ENCODE results near the gene PER2.

PER2 gene

DNA sequence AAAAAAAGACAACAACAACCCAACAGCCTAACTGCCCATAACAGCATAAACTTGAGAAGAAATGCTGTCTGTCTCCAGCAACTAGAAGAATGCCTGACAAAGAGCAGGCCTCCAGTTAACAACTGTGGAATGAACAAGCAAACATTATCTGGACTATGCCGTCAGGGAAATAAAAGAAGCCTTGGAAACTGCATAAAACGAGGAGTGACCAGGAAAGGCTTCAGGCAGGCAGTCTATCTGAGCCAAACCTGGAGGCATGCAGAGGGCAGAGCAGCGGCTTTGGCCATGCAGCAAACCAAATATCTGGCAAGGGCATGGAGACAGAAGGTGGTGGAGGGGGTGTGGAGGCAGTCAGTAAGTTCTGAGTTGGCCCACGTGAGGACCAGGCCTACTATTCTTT lies 59.7 kb downstream of the PER2 start:
- no peak for DNase-seq

DNA sequence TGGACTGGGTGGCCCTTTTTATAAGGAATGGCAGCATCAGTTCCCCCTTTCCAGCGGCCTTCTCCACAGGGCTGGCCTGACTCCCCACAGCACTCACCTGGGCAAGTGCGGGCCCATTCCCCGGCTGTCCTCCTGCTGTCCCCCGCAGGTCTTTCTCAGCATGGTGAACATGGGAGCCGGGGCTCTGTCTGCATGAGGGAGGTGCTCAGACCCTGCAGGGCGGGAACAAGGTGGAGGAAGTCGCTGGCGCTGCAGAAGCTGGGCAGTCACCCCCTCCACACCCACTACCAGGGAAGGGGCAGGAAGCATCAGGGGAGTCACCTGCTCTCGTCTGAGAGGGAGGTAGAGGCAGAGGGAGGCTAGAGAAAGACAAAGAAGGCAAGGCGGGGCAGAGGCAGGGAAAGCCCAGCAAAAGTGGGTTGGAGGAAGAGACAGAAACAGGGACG lies 60.8 kb downstream of the PER2 start:
- no peak for DNase-seq

DNA sequence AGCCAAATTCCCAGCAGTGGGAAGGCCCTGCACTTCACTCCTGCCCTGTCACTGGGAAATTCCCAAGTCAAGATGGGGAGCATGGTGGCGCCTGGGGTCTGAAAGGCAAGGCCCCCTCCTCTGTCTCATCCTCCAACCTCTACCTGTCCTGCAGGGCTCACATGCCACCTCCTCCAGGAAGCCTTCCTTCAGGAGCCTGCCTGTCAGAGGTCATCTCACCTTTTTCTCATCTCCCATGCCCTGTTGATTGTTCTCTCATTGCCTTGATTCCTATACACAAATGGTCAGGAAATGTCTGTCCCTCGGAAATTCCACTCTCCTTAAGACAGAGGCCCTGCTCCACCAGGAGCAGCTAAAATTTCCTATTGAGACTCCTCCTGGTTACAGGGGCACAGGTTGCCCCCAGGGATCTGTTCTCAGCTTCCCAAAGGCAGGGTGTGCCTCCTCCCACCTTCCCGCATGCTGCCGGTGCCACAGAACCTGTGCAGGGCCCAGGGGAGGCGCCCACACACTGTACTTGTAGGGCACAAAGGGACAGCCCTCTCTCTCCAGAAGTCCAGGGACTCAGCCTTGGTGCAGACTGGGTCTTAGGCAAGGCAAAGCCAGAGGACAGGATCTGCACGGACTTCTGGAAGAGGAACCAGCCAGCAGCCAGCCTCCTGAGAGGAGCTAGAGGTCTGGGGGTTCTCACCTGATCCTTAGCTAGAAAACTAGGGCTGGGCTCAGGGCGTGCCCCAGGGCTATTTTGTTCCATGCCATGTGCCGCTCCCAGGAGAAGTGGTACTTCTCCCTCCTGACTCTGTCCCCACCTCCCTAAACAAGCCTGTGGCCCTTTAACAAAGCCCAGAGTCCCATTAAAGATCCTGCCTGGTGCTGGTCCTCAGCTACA lies 61.5 kb downstream of the PER2 start:
- DNase-seq = no peak

DNA sequence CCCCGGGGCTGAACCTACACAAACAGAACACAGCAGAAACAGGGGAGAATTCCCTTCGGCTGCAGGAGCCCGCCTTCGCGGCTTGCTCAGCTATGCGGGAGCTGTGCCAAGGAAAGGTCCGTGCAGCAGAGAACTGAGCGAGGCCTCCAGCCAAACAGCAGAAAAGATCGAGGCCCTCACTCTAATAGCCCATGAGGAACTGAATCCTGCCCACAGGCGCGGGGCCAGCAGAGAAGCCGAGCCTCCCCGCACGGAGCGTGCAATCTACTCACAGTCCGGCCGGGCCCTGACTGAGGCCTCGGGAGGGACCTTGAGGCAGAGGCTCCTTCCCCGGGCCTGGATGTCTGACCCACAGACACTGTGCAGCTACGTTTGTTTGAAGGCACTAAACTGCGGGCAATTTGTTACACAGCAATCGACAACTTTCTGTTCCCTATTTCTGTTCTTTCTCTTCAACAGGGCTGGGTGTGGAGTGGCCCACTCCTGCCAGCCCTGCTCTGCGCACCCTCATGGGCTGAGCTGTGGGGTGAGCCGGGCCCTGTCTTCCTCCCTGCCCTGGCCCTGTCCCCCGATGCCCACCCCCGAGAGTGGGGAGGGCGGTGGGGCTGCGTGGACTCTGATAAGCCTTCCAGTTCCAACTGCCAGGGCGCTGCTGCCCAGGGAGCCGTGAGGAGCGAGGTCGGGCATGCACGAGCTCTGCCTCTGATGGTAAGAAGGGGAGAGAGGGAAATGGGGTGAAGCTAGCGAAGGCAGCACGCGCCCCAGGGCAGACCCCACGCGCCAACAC lies 62.3 kb downstream of the PER2 start:
- DNase-seq = no peak

DNA sequence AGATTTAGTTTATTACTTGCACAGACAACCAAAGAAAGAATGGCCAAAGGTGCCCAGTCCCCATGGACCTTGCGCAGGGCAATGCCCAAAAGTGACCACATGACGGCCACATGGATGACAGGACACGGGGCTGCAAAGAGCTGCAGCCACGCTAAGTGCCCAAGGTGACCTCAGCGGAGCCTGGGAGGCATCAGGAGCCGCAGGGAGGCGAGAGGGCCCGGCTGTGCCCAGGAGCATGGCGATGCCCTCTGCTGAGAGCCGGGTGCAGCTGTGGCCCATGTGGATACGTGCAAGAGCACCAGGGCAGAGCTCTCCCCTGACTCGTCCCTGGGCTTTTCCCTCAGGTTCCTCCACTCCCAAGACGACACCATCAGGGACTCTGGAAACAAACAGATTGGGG lies 63.3 kb downstream of the PER2 start:
- DNase-seq = no peak

DNA sequence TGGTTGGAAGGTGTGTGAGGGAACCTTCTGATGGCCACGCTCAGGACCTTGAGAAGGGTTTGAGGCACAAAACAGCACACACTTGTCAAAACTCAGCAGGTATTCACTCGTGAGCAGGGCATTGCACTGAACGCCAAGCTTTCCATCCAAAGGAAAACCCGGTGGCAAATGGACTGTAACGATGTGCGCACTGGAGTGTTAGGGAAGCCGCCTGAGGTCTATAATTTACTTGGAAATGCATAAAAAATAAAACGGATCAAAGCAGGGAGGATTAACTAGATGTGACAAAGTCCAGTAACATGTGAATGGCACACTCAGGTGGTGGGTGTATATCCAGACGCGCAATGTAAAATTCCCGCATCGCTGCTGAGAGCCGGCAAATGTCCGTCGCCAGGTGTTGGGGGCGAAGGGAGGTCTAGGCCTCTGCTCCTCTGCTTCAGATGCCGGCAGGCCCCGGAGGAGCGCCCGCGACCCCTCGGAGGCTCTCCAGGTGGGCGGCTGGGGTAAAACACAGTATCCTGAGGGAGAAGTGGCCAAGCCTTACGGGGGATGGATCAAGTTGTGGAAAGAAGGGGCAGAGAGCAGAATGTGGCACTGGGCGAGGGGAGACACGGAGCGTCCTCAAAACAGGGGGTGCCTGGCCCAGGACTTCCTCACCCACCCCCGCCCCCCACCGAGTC lies 63.9 kb downstream of the PER2 start:
- no peak for DNase-seq

DNA sequence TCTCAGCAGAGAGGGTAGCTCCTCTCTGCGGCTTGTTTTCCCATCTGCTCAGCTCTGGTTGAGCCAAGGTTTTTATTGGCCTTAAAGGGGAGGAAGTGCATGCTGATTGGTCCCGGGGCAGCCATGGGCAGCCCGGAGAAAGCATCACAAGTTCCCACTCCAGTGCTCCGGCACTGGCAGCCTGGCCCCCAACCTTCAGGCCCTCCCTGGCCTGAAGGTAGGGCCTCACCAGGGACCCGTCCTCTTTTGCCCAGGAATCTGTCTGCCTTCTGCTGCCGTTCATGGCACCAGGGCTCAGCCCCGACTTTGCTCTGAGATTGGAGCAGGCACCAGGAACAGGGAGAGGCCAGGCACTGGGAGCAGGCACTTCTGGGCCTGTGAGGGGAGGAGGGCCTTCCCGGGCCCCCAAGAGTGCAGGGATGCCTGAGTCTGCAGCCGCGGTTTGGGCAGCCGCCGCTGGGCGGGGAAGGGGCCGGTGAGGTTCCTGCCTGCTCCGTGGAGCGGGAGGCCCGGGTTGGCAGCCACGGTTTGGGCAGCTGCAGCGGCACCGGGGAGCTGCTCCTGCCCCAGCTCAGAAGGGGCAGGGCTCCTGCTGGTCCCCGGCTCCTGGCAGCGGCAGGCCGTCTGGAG lies 67.4 kb downstream of the PER2 start:
- no peak for DNase-seq

DNA sequence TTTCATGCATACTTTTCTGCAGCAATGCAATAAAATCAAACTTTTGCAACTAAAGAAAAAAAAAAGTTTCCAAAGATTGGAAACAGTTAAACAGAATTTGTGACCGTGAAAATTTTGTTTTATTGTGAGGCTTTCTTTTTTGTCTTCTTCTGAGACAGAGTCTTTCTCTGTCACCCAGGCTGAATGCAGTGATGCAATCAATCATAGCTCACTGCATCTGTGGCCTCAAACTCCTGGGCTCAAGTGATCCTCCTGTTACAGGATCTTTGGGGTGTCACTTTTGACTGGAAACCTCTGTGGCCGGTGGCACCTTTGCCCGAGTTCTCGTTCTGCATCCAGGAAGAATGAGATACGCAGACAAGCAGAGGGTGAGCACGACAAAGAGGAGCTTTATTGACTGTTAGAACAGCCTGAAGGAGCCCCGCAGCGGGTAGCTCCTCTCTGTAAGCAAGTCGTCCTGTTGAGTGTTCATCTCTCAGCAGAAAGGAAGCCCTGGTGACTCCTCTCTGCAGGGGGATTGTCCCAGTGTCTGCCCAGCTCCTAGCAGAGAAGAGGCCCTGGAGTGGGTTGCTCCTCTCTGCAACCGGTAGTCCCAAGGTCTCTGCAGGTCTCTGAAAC lies 68.0 kb downstream of the PER2 start:
- DNase-seq = no peak

DNA sequence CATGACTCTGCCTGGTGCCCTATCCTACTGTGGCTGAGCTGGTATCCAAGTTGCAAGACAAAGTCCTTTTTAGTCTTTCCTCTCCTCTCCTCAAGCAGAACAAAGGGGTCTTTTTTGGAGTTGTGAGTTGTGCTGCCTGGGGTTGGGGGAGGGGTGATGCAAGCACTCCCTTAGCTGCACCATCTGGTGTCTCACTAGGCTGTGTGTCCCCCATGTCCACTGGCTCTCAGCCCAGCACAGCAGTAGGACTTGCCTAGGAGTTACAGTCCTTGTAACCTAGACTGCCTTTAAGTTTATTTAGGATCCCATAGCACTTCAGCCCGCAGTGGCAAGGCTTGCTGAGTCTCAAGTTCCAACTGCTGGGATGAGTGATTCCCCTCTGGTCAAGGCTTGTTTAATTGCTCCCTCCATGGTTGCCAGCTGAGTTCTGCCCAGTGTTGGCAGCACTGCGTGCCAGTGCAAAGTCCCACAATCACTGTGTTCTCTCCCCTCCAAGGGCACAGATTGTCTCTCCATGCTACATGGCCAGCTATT lies 71.7 kb downstream of the PER2 start:
- DNase-seq = no peak

DNA sequence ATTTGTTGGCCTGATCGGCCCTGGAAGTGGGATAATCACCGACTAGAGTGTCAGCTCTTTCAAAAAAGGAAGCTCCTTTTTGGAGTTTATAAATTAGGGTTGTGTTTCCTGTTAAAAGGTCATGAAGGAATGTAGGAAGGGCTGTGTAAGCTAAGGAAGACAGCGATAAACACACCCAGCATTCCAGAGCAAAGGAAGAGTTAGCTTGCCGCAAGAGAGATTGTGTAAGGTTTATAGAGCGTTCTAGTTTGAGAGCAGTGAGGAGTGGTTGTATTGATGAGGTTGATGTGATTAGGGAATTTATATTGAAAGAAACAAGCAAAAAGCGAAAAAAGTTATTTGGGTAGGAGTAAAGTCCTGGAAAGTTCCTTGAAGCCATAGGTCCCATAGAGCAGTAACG lies 81.4 kb downstream of the PER2 start:
- DNase-seq = no peak

DNA sequence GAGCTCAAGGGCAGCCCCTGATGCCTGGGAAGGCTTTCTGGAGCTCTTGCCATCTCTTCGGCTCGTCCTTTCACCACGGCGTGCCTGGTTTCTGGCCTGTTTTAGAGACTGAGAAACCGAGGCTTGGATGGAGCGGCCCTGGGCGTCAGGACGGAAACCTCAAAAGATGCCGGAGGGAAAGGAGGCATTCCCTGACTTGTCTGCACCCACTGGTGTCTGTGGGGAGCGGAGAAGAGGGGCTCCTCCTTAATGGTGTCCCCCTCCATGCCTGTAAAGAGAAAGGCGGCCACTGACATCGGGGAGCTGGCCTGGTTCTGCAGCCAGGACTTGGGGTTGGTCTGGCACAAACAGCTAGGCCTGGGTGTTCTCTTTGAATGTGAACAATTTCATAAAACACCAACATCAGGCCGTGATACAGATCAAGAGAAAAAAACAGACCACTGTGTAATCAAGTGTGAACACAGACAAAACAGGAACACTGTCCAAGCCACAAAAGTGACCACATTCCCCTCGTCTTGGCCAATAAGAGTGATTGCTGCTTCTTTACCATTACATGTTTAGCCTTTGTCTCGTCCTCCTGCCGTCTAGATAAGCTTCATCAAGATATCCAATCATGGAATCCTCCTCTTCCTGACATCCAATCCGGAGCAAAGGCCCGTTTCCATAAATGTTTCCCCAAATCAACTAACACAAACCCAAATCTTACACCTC lies 84.3 kb downstream of the PER2 start:
- DNase-seq = no peak

DNA sequence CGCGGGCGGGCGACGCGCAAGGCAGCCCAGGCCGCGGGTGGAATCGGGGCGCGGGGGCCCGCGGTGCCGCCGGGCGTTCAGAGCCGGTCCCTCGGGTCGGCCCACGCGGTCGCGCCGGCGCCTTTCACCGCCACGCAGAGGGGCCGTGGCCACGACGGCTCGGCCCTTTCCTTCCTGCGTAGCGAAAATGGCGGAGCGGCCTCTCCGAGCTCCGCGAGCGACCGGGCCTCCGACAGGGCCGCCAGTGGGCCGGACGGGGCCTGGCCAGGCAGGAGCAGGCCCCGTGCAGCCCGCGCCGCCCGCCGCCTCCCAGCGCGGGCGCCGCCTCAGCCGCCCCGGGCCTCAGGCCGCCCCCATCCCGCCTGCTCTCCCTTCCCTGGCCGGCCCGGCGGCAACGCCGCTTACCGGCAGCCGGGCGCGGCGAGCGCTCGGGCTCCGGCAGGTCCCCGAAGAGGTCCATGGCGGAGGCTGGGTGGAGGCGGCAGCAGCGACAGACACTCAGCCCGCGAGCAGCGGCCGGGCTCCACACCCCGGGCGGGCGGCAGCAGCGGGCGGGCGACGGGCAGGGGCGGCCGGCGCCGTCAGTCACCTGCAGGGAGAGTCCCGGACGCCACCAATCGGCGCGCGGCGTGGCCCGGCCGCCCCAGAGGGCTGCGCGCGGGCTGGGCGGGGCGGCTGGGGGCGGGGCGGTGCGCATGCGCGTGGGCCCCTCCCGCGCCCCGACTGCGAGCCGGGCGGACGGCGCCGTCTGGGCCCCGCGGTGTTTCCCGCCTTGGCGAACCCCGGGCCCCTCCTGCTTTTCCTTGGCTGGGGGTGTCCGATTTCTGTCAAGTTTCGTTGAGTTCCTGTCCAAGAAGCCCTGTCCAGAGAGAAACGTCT lies 85.1 kb downstream of the PER2 start, which contains the start of gene ILKAP:
TSS of gene ILKAP (minus strand) at position 602 of the 879 bp plus-strand sequence. CDS start at position 460, 142 bp downstream.
- peak; percentile 89 to 90 for DNase-seq

DNA sequence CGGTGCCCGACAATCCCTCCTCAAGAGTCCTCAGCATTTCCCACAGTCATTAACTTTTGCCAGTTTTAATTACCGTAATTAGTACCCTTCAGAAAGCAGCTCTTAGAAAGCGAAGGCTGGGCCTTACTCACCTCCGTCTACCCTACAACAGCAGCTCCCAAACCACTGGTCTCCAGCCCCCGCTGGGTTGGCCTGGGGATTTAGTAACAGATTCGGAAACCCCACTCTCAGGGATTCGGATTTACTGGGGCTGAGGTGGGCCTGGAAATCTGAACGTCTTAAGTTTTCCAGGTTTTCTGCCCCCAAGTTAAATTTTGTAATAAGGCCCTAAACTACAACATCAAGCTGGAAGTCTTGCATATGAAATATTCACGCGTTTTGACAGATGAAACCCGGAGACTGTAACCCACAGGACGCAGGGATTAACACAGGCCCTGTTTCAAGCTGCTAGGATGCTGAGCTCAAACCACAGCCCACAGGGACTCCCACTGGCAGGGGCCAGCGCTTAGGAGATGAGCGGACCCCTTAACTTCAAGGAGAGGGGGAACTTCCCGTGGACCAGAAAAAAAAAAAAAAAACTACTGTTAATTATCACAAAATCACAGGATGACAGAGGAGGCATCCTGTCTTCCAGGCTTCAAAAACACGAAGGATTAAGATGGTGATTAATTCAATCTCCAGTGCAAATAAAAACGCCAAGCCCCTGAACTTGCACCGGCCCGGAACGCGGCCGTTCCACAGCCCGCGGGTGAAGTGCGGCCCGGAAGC lies 85.9 kb downstream of the PER2 start:
- DNase-seq = peak in 1 of 2 donors; percentile 17

Measured in stimulated activated CD4-positive, alpha-beta T cell treated with anti-CD3 and anti-CD28 coated beads, Interleukin-2, amount 100 ng/mL, for 24 hours (primary cell).